NCI-H146 (cell line): ENCODE measurements around the gene BCORL1.

Source experiments
- DNase-seq: peaks from one replicate; lab custom pipeline; 2025; lab: John Stamatoyannopoulos, UW

BCORL1 gene

GRCh38 chrX:129961180-129962083 is 21.0 kb upstream of the BCORL1 start:
- peak; percentile 82 for DNase-seq

- DNase-seq: no peak
These were observed 18.7 kb upstream of the BCORL1 start for GRCh38 chrX:129963729-129964128.

- DNase-seq: no peak
These were observed 17.3 kb upstream of the BCORL1 start for GRCh38 chrX:129965166-129965565.

GRCh38 chrX:129968968-129969367 is 13.5 kb upstream of the BCORL1 start:
- DNase-seq: no peak

- DNase-seq: no peak
These were observed 6.0 kb upstream of the BCORL1 start for GRCh38 chrX:129976441-129976840.

- no peak for DNase-seq
These were observed 3.1 kb upstream of the BCORL1 start for GRCh38 chrX:129979207-129979920.

GRCh38 chrX:129980001-129980401 is 2.4 kb upstream of the BCORL1 start:
- no peak for DNase-seq

GRCh38 chrX:129980540-129981199 is 1.8 kb upstream of the BCORL1 start:
- DNase-seq: peak; percentile 46

- no peak for DNase-seq
These were observed 1.3 kb upstream of the BCORL1 start for GRCh38 chrX:129981200-129981553.

GRCh38 chrX:129981752-129982299 is 609 bp upstream of the BCORL1 start:
- DNase-seq: no peak

- DNase-seq: peak; percentile 44
These were observed 1.2 kb downstream of the BCORL1 start for GRCh38 chrX:129983575-129984110.

GRCh38 chrX:129984111-129984958 is 1.9 kb downstream of the BCORL1 start:
- DNase-seq: peak; percentile 41

- DNase-seq: no peak
These were observed 5.4 kb downstream of the BCORL1 start for GRCh38 chrX:129987871-129988270.

- DNase-seq: no peak
These were observed 9.7 kb downstream of the BCORL1 start for GRCh38 chrX:129992181-129992580.

- no peak for DNase-seq
These were observed 13.7 kb downstream of the BCORL1 start for GRCh38 chrX:129996120-129996519.

- no peak for DNase-seq
These were observed 14.7 kb downstream of the BCORL1 start for GRCh38 chrX:129997086-129997485.

- DNase-seq: no peak
These were observed 15.6 kb downstream of the BCORL1 start for GRCh38 chrX:129998021-129998420.

GRCh38 chrX:130001893-130002292 is 19.5 kb downstream of the BCORL1 start:
- DNase-seq: no peak

GRCh38 chrX:130002541-130002940 is 20.1 kb downstream of the BCORL1 start:
- DNase-seq: no peak

- no peak for DNase-seq
These were observed 22.8 kb downstream of the BCORL1 start for GRCh38 chrX:130005089-130005807.
